Activated CD8-positive, alpha-beta memory T cell treated with anti-CD3 and anti-CD28 coated beads, Interleukin-2, amount 50 U/mL, for 48 hours (primary cell): ENCODE measurements around the gene ZNF473.
"Not testable (repeated sequence)": the region's sequence is repeated elsewhere in the genome, so short reads cannot be mapped to it uniquely, and the experiment has no call there.

Experiments used
- DNase-seq: peaks from one replicate; pipeline ENCODE4 v3.0.0-alpha.2; 2020

Gene ZNF473

DNA sequence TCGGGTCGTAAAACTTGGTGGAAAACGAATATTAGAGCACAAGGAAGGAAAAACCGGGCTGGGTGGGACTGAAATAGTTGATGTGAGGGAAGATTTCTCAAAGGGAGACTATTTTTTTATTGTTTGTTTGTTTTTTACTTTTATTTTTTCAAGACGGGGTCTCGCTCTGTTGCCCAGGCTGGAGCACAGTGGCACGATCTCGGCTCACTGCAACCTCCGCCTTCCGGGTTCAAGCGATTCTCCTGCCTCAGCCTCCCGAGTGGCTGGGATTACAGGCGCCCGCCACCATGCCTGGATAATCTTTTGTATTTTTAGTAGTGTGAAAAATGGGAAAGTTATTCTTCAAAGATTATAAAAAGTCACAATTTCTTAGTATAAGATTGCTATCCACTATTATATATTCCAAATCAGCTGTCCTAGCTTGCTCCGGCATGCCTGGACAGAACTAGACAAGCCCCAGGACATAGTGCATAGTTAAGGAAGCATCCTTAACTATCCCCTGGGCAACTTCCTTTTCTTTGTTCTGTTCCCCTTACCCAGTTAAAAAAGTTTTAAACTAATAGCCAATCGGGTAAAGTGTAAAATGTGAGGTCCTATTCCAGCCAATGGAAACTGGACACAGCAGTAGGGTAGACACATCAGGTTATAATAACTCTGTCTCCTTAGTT lies 25.6 kb downstream of the ZNF473 start:
- not testable (repeated sequence) for DNase-seq

- no peak for DNase-seq
Measured at GRCh38 chr19:50051964-50052363, 26.2 kb downstream of the ZNF473 start.

DNA sequence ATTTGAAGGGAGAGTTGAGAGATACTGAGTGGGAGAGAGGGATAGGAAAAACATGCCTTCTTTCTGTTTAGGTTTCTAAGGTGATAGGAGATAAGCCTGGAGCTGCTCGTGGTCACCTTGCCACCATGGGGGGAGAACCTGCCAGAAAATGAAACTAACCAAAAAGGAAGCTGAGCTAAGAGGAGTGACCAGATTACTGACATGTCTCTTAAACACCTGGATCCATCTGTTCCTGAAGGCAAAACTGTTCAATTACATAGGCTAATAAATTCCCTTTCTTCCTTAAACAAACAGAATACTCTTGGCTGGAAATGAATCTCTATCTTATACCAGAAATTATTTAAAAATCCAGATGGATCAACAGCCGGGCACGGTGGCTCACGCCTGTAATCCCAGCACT lies 27.3 kb downstream of the ZNF473 start:
- no peak for DNase-seq

GRCh38 chr19:50058425-50058824 lies 32.6 kb downstream of the ZNF473 start:
- DNase-seq = no peak

DNA sequence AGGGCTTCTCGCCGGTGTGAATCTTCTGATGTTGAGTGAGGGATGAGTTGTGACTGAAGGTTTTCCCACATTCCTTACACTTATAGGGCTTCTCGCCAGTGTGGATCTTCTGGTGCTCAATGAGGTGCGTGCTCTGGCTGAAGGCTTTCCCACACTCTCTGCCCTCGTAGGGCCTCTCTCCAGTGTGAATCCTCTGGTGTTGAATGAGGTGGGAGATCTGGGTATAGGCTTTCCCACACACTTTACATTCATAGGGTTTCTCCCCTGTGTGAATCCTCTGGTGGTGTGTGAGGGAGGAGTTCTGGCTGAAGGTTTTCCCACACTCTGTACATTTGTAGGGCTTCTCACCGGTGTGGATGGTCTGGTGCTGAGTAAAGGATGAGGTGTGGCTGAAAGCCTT lies 33.2 kb downstream of the ZNF473 start:
- DNase-seq = no peak

DNA sequence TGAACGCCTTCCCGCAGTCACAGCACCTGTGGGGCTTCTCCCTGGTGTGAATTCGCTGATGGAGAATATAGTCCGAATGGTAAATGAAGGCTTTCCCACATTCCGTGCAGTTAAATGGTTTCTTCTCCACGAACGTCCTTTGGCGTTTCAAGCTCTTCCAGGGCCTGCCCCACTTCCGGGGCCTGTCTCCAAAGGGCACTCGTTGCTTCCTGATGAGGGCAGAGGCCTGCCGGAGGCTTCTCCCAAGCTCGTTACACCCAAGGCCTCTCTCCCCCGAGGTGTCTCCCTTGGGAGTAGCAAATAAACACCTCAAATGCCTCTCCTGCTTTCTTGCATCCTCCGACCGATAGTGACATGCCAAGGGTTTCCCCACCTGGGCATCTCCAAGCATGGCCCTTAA lies 34.3 kb downstream of the ZNF473 start:
- DNase-seq = no peak

GRCh38 chr19:50061650-50062049 lies 35.8 kb downstream of the ZNF473 start:
- no peak for DNase-seq

DNA sequence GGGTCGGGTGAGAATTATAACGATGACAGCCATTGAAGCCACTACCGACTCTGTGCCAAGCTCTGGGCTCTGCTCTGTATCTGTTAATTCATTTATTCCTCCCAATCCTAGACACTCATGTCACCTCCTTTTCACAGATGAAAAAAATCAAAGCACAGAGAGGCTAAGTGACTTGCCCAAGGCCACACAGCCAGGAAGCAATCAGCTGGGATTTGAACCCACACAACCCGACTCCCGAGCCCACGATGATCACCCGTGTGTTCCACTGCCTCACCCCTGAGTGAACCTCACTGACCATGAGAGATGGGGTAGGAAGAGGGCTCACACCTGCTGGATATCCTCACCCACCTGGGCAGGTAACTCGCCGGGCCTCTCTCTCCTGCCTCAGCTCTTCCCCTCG lies 40.1 kb downstream of the ZNF473 start:
- no peak for DNase-seq

GRCh38 chr19:50067575-50067974 lies 41.8 kb downstream of the ZNF473 start:
- no peak for DNase-seq

DNA sequence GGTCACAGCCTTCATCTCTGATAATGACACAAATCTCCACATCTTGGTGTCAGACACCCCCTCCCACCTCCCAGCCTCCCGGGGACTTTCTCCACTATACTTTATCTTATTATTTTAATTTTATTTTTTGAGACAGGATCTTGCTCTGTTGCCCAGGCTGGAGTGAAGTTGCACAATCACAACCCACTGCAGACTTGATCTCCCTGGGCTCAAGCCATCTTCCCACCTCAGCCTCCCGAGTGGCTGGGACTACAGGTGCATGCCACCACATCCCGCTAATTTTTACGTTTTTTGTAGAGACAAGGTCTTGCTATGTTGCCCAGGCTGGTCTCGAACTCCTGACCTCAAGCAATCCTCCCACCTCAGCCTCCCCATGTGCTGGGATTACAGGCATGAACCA lies 42.6 kb downstream of the ZNF473 start:
- DNase-seq = not testable (repeated sequence)

- not testable (repeated sequence) for DNase-seq
Measured at GRCh38 chr19:50075076-50075475, 49.3 kb downstream of the ZNF473 start.

DNA sequence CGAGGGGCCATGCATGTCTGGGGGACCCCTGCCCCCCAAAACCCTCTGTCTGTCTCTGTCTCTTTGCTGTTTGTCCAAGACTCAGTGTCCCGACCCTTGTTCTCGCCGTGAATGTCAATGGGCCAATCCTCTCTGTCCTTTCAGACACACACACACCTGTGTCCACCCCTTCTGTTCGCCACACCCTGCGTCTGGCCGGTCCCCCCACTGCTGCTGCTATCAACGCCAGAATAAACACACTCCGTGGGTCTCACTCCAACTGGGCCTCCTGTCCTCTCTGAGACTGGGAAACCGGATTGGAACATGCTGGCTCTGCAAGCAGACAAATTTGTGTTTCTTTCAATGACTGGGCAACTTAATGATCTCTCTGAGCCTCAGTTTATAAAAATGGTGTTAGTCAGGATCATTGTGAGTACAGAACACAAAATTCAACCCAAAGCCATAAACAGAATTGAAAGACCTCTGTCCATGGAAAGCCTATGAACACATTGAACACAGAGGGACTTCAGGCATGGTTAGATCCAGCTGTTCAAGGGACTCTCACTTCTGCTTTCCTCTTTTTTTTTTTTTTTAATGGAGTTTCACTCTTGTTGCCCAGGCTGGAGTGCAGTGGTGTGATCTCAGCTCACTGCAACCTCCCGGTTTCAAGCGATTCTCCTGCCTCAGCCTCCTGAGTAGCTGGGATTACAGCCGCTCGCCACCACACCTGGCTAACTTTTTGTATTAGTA lies 50.0 kb downstream of the ZNF473 start:
- DNase-seq = not testable (repeated sequence)

DNA sequence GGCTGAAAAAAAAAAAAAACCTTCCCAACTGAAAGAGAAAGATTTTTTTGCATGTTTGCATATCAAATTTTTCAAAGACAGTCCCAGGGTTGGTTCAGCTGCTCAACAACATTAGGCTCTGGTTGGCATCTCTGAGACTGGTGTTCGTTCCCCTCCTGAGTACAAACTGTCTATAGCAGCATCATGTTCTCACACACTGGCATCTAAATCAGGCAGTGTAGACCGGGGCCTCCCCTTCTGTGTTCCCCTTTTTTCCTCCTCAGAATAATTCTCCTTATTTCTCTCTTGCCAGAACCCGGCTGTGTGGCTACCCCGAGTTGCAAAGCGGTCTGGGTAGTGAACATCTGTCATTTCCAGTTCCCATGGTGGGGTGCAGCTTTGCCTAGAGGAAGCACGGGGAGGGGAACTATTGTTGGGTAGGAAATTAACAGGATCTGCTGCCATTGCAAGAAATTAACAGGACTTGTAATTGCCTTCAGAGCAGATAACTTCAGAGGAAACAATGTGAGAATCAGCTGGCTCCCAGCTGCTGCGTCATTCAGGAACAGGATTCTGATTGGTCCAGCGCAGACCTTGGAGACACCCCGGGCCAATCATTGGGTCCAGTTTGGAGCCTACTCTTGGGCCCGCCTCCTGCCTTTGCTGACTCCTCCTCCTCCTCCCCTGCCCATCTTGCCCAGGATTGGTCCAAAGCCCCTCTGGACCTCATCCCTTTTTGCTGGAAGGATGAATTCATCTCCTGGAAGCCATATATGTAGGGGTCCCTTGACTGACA lies 51.0 kb downstream of the ZNF473 start:
- DNase-seq = not testable (repeated sequence)

GRCh38 chr19:50079014-50079413 lies 53.2 kb downstream of the ZNF473 start:
- DNase-seq = not testable (repeated sequence)

- not testable (repeated sequence) for DNase-seq
Measured at GRCh38 chr19:50084440-50084839, 58.6 kb downstream of the ZNF473 start.

DNA sequence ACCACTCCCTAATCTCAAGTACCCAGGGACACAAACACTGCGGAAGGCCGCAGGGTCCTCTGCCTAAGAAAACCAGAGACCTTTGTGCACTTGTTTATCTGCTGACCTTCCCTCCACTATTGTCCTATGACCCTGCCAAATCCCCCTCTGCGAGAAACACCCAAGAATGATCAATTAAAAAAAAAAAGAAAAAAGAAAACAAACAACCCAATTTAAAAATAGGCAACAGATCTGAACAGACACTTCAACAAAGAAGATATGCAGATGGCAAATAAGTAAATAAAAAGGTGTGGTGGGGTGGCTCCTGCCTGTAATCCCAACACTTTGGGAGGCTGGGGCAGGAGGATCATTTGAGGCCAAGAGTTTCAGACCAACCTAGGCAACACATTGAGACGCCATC lies 61.3 kb downstream of the ZNF473 start:
- not testable (repeated sequence) for DNase-seq

- DNase-seq = peak; percentile 79
Measured at GRCh38 chr19:50090706-50091105, 64.9 kb downstream of the ZNF473 start.

DNA sequence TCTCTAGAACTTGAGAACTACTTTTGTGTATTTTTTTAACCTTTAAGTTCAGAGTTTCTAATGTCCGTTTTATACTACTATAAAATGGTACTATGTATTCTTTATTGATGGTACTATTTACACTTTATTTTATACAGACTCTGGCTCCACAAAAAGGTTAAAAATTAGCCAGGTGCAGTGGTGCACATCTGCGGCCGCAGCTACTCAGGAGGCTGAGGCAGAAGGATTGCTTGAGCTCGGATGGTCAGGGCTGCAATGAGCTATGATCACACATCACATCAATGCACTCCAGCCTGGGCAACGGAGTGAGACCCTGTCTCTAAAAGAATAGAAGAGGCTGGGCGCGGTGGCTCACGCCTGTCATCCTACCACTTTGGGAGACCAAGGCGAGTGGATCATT lies 66.0 kb downstream of the ZNF473 start:
- not testable (repeated sequence) for DNase-seq

DNA sequence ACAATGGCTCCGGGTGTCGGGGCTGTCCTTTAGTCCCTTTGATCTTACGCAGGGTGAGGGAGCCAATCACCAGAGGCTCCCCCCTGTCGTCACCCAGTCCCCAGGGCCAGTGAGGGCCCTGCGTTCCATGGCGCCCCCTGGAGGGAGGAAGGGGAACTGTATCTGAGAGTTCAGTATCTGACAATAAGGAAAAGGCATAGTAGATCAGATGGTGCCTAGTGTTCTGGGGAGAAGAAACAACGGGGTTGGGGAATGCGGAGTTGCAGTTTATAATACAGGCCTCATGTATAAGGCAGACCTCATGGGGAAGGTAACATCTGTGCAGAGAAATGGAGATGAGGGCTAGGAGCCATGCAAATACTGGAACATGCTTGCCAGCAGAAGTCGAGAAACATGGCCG lies 66.8 kb downstream of the ZNF473 start:
- not testable (repeated sequence) for DNase-seq

GRCh38 chr19:50097884-50098283 lies 72.1 kb downstream of the ZNF473 start:
- DNase-seq = not testable (repeated sequence)

DNA sequence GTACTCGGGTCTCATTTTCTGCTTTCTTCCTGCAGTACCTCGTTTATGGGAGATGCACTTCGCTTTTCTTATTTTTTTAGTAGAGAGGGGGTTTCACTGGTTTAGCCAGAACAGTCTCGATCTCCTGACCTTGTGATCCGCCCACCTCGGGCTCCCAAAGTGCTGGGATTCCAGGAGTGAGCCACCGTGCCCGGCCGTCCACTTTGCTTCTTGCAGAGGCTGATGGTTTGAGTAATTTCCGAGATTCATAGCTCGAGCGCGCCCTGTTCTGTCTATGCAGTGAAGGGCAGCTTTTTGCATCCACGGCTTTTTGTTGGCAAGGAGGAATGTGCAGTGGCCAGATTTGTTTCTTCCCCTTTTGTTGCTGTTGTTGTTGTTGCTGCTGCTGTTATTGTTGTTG lies 73.1 kb downstream of the ZNF473 start:
- DNase-seq = peak; percentile 58

DNA sequence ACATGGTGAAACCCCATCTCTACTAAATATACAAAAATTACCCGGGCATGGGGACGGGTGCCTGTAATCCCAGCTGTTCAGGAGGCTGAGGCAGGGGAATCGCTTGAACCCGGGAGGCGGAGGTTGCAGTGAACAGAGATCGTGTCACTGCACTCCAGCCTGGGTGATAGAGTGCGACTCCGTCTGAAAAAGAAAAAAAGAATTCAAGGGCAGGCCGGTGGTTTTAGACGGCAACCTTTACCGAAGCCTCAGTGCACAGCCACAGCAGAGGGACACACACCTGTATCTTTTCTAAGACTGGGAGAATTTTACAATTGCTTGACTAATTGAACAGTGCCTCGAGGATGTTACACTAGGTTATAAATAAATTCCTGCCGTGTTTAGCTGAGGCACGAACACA lies 73.9 kb downstream of the ZNF473 start:
- DNase-seq = not testable (repeated sequence)

- DNase-seq = not testable (repeated sequence)
Measured at GRCh38 chr19:50100946-50101345, 75.1 kb downstream of the ZNF473 start.
